ENCODE measurements around the gene FCER2.
"Not testable (repeated sequence)": the region's sequence is repeated elsewhere in the genome, so short reads cannot be mapped to it uniquely, and the experiment has no call there.

The FCER2 gene
- 0 to 0.17 reads per million in 2 donors for total RNA-seq

GRCh38 chr19:7701654-7702457, at the start of gene FCER2:
Gene FCER2 (minus strand): TSS chr19:7702131. CDS start chr19:7699760, 2,371 bp downstream.
- no peak for DNase-seq

GRCh38 chr19:7751157-7751783, 49.3 kb upstream of the FCER2 start:
- no peak for DNase-seq

GRCh38 chr19:7748756-7749155, 46.8 kb upstream of the FCER2 start:
- DNase-seq = no peak

GRCh38 chr19:7748171-7748570, 46.2 kb upstream of the FCER2 start:
- no peak for DNase-seq

- no peak for DNase-seq
Measured at GRCh38 chr19:7746903-7747884, 45.3 kb upstream of the FCER2 start, which contains the start of gene CD209. Gene CD209 (minus strand): TSS chr19:7747534. CDS start chr19:7747511, 23 bp downstream.

- DNase-seq = not testable (repeated sequence)
Measured at GRCh38 chr19:7746306-7746705, 44.4 kb upstream of the FCER2 start.

GRCh38 chr19:7744871-7745650, 43.1 kb upstream of the FCER2 start:
- no peak for DNase-seq

GRCh38 chr19:7744199-7744786, 42.4 kb upstream of the FCER2 start:
- DNase-seq = no peak

GRCh38 chr19:7743425-7743841, 41.5 kb upstream of the FCER2 start:
- no peak for DNase-seq

- no peak for DNase-seq
Measured at GRCh38 chr19:7742991-7743390, 41.1 kb upstream of the FCER2 start.

- DNase-seq = no peak
Measured at GRCh38 chr19:7742575-7742974, 40.6 kb upstream of the FCER2 start.

- DNase-seq = no peak
Measured at GRCh38 chr19:7740682-7741054, 38.7 kb upstream of the FCER2 start.

- no peak for DNase-seq
Measured at GRCh38 chr19:7739801-7740681, 38.1 kb upstream of the FCER2 start.

GRCh38 chr19:7739211-7739755, 37.4 kb upstream of the FCER2 start:
- no peak for DNase-seq

GRCh38 chr19:7738023-7738422, 36.1 kb upstream of the FCER2 start:
- DNase-seq = no peak

GRCh38 chr19:7737215-7737614, 35.3 kb upstream of the FCER2 start:
- no peak for DNase-seq

GRCh38 chr19:7736148-7736547, 34.2 kb upstream of the FCER2 start:
- DNase-seq = no peak

- no peak for DNase-seq
Measured at GRCh38 chr19:7734220-7735203, 32.6 kb upstream of the FCER2 start.

- no peak for DNase-seq
Measured at GRCh38 chr19:7733376-7733775, 31.4 kb upstream of the FCER2 start.
